SH-SY5Y (cell line): ENCODE measurements around the gene ERVH48-1.

Experiments used
- GATA2 ChIP-seq: IDR thresholded peaks from 2 replicates; pipeline ENCODE4 v1.6.1; 2011; ENCODE audit warnings: mild to moderate bottlenecking, low read depth, low read length
- GATA3 ChIP-seq: IDR thresholded peaks from 2 replicates; pipeline ENCODE4 v1.6.1; 2011; ENCODE audit warnings: low read depth, mild to moderate bottlenecking, low read length, moderate library complexity

Gene ERVH48-1

GRCh38 chr21:42942244-42942643 lies 16.8 kb upstream of the ERVH48-1 start:
- TF ChIP-seq GATA2 (no peak), GATA3 (no peak)

- TF ChIP-seq GATA2 = no peak
- no peak for TF ChIP-seq GATA3
Measured at GRCh38 chr21:42941696-42942085, 16.3 kb upstream of the ERVH48-1 start.

- TF ChIP-seq GATA2 (no peak), GATA3 (no peak)
Measured at GRCh38 chr21:42939582-42940413, 14.4 kb upstream of the ERVH48-1 start.

- TF ChIP-seq GATA2 = no peak
Measured at GRCh38 chr21:42937960-42938605, 12.7 kb upstream of the ERVH48-1 start.

GRCh38 chr21:42931560-42932235 lies 6.3 kb upstream of the ERVH48-1 start:
- no peak for TF ChIP-seq GATA3
- TF ChIP-seq GATA2 = no peak

GRCh38 chr21:42929969-42930368 lies 4.5 kb upstream of the ERVH48-1 start:
- TF ChIP-seq GATA2 = no peak
- no peak for TF ChIP-seq GATA3

GRCh38 chr21:42924433-42924751 lies 1.0 kb downstream of the ERVH48-1 start:
- TF ChIP-seq GATA2 = no peak
- TF ChIP-seq GATA3 = no peak

GRCh38 chr21:42923553-42924432 lies 1.6 kb downstream of the ERVH48-1 start:
- no peak for TF ChIP-seq GATA3
- no peak for TF ChIP-seq GATA2

GRCh38 chr21:42922918-42923317 lies 2.5 kb downstream of the ERVH48-1 start:
- no peak for TF ChIP-seq GATA3
- no peak for TF ChIP-seq GATA2

- TF ChIP-seq GATA3 (no peak), GATA2 (no peak)
Measured at GRCh38 chr21:42921927-42922326, 3.5 kb downstream of the ERVH48-1 start.

- TF ChIP-seq GATA3 = no peak
- no peak for TF ChIP-seq GATA2
Measured at GRCh38 chr21:42918291-42918690, 7.1 kb downstream of the ERVH48-1 start.

GRCh38 chr21:42913476-42913875 lies 12.0 kb downstream of the ERVH48-1 start:
- TF ChIP-seq GATA2 = no peak
- TF ChIP-seq GATA3 = no peak

GRCh38 chr21:42906233-42906632 lies 19.2 kb downstream of the ERVH48-1 start:
- TF ChIP-seq GATA2 = no peak
- no peak for TF ChIP-seq GATA3

- TF ChIP-seq GATA3 (no peak), GATA2 (no peak)
Measured at GRCh38 chr21:42905195-42905594, 20.2 kb downstream of the ERVH48-1 start.
